GM21825 (cell line): ENCODE data around the gene WDR7.

Experiments
- ATAC-seq: cut with Tn5 transposase; IDR thresholded peaks from one replicate; pipeline ENCODE4 v1.9.1; 2021; ENCODE audit warnings: mild to moderate bottlenecking, moderate library complexity; ENCODE audit not compliant: unreplicated experiment

WDR7 gene

DNA sequence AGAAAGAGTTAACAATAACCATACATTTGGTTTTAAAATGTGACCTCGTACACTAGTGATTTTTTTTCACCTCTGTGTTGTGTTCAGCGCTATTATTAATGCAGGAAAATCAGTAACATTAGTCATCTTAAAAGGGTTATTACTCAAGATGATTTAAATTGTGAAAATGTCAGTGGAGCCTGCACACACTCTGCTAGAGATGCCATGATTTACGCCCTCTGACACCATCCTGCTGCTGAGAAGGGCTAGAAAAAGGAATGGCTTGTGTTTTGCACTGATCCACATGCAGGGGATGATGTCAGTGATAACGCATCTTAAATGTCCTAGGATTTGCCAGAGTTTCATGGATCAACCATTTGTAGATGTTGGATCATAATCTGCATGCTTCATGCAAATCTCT lies 374.4 kb downstream of the WDR7 start:
- no peak for ATAC-seq

DNA sequence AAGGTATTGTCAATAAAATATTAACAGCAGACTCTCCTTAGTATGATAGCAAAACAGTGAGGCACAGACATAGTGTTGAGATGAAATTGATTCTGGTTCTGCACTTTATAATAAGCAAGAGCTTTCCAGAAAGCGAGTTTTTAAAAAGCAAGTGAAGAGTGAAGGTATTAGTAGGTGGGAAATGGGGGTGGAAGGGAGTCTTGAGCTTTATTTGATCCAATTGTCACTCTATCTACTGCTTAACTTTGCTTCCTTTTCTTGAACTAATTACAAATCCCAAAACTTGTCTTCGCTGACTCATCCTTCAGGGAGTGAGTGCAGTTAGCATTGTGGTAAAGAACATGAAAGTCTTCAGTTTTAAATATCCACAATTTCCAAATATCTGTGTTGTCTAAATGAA lies 375.2 kb downstream of the WDR7 start:
- ATAC-seq = no peak

DNA sequence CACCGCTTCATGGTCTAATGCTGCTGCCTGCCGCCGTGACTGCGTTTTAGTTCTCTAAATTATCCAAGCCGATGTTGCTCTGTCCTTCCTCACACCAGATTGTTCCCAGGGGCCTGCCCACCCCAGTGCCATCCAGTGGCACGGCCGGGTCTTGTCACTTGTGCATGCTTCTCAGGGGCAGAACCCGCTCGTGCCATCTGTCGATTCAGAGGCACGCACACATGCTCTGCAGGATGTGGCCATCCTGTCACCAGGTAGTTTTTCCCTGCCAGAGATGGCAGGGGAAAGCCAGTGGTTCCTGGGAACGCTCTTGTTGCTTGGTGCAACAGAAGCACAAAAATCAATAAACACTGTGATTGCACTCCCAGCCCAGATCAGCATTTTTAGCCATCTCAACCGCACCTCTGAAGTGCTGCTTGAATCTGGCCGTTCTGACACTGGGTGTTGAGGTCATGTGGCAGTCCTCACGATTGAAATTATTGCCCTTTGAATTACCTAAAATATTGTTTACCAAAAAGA lies 376.1 kb downstream of the WDR7 start:
- no peak for ATAC-seq

DNA sequence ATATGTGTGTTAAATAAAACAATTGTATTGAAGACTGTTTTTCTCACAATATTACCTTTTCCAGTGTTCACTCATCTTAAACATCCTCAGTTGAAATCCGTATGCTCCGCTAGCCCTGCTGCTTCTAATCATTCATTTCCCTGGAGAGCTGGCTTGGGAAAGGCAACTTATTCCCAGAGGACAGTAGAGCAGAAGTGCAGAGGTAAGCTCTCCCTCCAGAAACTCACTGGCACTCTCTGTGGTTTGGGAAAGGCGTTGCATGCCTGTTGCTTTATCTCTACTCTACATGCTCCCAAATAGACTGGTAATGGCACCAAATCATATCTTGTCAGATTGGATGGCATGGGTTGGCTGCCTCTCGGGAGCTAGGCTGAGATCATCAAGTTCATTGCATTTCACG lies 378.6 kb downstream of the WDR7 start:
- ATAC-seq = no peak

DNA sequence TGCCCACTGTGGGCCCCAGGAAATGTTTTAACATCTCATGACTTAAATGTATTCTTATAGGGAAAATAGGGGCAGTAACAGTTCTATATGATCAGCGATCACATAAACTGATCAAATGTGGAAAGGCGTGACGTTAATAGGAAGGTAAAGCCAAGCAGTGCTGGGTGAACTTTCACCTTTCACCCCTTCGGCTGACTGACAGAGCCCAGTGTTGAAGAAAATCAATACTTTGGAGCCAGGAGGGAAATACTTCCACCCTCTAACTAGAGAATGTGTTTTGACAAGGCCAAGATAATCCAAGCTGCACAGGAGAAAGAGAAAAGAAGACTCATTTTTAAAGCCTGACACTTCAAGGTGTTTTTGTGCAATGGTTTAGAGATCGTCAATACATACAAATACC lies 379.3 kb downstream of the WDR7 start:
- no peak for ATAC-seq

DNA sequence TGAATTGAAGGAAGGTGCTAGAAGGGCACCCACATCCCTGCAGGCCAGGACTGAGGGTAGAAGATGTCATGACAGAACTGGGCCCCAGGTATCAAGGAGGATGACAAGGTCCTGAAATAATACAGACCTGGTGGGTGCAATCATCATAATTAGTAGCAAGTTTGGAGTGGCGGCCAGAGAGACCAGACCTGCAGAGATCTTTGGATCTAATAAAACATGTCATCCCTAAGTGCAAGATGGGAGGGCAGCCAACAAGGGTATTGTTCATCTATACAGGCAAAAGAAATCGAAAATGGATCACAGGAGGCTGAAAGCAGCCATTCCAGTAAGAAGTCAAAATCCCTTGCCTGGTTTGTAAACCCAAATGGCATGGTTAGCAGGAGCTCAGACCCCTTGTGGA lies 384.4 kb downstream of the WDR7 start:
- no peak for ATAC-seq

DNA sequence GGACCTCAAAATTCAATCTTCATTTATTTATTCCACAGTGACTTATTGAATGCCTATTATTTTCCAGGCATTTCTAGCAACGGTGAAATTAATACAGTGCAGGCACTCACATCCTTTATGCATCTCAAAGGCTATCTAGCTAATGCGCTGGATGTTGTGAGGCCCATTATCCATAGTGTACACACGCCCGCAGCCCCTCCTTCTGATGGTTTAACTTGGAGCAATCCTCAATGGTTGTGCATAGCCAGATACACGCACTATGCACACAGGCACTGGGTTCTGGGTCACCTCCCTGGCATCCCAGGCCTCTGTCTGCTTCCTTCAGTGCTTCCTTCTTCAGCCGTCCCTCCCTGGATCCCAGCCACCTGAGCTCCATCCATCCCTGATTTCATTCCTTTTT lies 387.2 kb downstream of the WDR7 start:
- no peak for ATAC-seq

DNA sequence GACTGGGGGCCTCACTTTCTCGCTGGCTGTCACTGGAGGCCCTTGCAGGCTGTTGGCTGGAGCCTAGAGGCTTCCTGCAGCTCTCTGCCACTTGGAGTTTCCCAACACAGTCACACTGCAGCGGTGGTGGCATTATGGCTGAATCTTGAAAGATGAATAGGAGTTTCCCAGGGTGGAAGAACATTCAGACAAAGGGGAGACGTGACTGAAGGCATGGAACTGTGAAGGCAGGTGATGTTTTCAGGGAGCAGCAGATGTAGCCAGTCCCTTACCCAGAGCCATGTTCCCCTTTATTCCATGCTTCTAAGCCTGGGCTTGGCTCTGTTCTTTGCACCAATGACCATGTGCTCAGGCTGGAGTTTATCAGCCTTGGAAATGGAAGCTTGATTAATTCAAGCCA lies 389.0 kb downstream of the WDR7 start:
- no peak for ATAC-seq

DNA sequence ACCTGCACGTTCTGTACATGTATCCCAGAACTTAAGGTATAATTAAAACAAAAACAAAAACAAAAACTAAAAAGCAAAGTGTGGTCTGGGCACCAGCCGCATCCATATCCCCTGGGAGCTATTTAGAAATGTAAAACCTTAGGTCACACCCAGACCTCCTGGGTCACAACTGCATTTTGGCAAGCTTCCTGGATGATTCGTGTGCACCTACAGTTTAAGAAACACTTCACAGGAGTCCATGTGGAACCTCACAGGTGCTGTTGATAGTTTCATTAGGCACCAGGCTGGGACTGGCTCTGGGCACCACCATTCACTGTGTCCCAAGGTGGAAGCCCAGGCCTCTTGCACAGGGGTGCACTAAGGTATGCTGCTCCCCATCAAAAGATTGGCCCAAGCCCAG lies 392.1 kb downstream of the WDR7 start:
- no peak for ATAC-seq

DNA sequence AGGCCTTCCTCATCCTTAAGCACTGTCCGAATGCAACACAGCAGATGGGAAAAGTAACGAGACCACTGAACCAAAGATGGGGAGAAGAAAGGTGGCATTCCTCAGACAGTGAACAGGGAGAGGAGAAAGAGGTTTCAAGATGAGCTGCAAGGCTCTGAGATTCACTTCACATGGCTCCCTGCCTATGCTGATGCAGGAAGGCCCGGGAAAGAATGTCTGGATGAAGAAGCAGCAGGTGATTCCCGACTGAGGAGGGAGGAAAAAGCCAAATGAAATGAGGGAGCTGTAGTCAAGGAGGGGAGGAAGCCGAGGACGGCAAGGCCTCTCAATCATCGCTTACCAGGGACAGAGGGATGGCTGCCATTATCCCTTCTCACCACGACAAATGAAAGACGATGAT lies 397.2 kb downstream of the WDR7 start:
- ATAC-seq = no peak

DNA sequence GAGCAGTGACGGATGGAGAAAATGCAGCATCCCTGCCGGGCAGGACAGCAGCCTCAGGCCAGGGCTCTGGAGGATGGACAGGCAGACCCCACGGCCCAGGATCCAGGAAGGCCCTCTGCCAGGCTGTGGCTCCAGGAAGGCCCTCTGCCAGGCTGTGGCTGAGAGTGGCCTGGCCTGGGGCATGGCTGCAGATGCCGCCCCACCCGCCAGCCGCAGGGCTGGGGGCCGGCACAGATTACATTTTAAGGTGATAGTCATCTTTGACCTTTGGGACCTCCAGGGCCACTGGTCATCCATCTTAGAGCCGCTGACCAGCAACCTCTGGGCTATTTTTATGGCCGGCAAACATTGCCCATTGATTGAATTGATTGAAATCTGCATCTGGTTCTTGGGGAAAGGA lies 397.7 kb downstream of the WDR7 start:
- no peak for ATAC-seq

DNA sequence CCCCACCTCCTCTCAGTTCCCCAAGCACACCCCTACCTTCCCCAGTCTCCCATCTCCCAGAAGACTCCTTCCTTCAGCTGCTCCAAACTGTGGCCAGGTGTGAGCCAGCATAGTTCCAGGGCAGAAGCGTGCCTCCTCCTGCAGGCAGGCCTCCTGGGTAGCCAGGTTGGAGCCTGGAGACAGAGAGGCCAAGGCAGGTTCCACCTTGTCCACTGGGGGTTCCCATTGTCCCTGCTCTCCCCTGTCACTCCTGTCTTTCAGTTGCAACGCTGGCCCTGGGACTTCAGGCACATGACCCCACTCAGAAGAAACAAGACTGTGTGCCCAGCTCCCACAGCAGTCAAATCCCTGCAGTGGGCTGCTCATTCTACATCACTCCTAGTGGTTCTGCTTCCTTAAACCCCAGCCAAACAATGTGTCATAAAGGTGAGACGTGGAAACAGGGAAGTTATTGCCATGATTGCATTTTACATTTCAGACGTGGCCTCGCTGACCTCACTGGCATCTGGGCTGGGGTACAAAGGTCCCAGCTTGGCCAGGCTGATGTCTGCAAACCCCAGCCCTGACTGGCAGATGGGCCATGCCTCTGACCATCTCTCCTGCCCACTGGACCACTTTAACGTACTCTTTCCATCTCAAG lies 399.3 kb downstream of the WDR7 start:
- ATAC-seq = no peak

DNA sequence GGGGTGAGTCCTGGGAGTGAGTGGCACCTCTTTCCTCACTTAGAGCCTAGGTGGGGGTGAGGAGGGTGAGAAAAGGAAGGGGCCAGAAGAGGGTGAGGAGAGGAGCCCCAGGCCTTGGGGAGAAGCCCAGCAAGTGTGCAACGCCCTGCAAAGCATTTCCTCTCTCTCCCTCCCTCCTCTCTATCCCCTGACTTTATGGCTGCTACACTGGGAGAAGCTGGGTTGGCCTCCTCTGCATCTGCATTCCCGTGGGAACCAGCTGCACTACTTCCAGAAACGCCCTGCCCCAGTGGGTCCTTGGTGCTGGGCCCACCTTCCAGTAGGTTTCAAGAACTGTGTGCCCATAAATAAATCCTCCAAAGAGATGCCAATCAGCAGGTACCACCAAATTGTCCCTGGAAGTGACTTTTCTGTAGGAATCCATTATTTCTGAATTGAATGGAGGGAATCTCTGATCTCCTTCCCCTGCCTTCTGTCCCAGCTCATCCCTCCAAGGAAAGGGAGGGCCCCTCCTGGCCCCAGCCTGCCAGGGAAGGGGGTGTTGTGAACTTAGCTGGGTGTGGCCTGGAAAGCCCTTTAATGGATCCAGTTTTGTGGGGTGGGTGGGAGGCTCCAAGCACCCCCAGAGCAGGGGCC lies 400.0 kb downstream of the WDR7 start:
- ATAC-seq = no peak

DNA sequence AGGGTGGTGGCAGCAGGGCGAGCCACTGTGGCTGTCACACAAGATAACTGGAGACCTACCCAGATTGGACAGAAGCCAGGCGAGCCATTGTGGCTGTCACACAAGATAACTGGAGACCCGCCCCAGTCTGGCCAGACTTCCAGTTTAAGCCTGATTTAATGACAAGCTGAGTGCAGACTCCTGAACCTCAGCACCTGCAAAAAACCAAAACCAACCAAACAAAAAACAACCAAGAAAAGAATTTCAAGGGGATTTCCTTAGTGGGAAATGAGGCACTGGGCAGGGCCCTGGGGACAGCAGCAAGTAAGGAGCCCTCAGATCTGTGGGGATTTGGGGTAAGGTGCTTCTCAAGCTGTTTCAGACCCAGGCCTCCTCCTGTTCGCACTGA lies 400.5 kb downstream of the WDR7 start:
- peak; percentile 45 for ATAC-seq

DNA sequence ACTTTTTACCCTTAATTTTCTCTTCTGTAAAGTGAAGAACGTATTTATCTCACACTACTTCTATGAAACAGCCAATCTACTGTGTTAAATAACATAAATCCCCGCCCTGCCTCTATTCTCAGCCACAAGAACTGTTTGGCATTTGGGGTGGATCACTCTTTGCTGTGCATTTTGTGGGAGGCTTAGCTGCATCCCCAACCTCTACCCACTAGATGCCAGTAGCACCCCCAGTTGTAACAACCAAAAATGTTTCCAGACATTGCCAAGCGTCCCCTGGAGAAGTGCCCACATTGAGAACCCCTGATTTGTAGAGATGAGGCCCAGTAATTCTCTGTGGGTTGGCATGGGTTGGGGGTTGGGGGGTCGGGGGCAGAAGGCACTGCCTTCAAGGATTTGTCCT lies 401.0 kb downstream of the WDR7 start:
- ATAC-seq = no peak

DNA sequence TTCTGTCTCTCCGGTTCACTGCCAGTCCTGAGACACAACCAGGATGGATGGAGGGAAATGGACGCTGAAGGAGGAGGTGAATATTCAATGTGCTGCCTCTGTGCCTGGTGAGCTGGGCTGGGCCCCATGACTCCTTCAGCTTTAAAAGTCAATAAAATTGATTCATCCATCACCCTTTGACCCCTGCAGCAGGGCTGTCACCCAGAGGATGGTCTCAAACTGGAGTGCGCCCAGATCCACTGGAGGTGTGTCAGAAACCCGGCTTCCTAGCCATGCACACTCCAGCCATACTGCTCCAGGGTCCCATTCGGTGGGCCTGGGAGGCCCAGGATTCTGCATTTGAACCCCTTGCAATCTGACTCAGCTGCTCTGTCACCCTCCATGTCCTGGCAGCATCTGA lies 401.6 kb downstream of the WDR7 start:
- no peak for ATAC-seq

DNA sequence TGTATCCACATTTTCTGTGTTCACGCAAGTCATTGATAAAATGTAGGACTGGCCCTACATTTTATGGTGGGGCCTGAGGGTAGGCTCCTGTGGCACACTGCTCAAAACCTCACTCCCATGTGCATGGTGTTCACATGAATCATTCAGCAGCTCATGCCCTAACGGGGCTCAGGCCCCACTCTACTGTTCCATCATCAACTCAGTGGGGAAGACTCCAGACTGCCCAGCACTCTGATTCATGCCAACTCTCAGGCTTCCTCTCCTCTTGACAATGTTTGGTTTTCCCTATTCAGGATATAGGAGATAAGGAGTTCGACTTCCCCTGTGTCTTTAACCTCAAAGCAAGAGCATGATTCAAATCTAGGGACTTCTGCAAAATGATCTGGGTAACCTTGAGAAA lies 403.7 kb downstream of the WDR7 start:
- no peak for ATAC-seq

DNA sequence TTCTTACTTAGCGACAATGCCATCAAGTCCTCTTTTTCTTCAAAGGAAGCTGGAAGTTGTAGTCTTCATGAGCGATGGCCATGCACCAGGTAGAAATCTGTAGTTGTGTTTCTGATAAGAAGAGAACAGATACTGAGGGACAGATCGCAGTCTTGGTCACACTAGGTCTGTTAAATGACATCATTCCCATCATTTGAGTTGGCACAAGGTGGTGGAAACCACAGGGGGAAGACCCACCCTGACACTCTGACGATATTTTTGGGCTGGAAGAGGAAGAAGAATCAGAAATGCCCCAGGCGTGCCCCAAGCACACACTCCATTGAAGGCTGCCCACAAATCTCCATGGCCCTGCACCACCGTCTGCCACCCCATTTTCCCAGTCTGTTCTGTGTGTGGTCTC lies 406.7 kb downstream of the WDR7 start:
- ATAC-seq = peak; percentile 67

DNA sequence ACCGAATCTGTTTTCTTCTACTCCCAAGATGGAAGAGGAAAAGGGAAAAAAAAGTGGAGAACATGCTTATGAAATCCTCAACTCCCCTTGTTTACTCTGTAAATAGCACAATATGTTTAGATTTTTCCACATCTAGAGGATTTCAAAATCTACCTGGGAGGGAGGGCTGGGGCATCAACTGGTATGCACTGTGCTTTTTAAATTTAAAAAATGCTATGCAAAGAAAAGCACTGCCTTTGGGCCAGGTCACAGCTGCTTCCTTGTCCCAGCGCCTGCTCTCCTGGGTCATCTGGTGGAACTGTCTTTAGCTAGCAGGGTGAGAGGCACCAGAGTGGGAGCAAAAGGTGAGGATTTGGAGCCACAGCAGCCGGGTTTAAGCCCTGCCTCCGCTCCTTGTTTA lies 407.6 kb downstream of the WDR7 start:
- no peak for ATAC-seq

DNA sequence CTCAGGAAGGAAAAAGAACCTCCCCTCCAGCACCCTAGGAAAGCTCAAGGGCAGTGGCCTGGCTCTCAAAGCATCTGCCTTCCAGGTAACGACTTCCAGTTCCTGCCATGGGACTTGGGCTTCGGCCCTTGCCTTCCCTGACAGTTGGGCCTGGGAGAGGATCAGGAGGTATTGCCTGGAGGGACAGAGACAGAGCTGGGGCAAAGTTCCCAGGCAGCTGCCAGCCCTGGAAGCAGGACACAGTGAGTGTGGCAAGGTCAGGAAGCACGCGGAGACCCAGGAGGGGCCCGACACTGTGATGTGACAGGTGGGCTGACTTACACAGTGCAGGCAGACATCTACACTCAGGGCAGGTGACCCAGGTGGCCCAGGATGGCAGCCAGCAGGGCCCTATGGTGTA lies 408.2 kb downstream of the WDR7 start:
- ATAC-seq = no peak

DNA sequence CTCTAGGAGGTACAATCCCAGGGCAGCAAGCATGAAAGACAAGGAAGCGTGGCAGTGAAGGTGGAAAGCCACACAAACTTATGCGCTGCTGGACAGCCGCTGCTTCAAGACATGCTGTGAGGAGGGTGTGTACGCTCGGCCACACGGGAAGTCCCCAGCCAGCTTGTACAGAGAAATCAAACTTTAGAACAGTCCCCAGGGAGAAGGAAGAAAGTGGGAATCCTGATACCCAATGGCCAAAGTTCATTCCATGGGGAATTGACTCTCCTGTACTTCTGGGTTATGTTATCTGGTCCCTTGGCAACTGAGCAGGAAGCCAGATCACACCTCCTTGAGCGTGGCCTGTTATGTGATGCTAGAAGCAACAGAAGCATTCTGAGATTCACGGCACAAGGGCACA lies 409.7 kb downstream of the WDR7 start:
- no peak for ATAC-seq

DNA sequence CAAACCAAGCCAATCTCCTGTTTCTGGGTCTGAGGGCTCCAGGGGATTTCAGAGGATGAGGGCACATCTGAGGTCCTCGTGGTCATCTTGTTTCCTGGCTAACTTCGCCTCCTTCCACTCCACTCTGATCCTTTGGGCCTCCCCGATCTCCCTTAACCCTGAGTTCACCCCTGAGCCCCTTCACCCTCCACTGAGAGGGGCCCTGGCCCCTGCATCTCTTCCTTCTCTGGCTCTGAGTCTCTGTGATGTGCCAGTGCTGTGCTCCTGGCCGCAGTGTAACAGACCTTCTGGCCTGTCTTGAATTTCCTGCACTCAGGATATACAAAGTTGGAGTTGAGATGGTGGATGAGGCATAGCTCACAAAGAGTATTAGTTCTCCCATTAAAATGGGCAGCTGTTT lies 411.0 kb downstream of the WDR7 start:
- ATAC-seq = no peak

DNA sequence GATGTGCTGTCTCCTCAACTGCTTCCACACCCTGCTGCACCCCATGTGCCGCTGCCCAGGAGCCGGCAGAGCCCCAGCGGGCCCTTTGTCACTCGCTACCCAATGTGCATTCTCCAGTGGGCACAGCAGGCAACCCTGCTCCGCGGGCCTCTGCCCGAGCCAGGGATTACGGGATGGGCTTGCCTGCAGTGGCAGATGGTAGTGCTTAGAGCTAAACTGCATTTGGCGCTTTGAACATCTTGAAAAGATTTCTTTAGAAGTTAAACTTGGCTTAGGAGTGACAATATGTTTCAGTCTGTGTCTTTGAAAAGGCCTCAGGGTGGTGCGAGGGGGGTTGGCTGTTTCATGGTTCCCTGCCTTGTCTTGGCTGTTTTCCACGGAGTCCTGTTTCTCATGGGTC lies 411.7 kb downstream of the WDR7 start:
- ATAC-seq = no peak
